H1 (cell line): ENCODE measurements around the gene ZRANB1. TPM values are rescaled to one million over a fixed set of nuclear protein-coding genes. Genes with fewer than 3 reads are reported as not detected.

Source experiments
- CTCF ChIA-PET: fragments of 300-600 bp; sonication (Branson Sonifier 250); formaldehyde crosslinking; loops from one replicate; lab custom pipeline; 2021; ENCODE audit not compliant: partially characterized antibody; lab: Charles Lee
- POLR2A ChIA-PET: fragments of 300-600 bp; sonication (Branson Sonifier 250); formaldehyde crosslinking; loops from one replicate; lab custom pipeline; 2021; ENCODE audit warnings: inconsistent platforms; ENCODE audit not compliant: partially characterized antibody; lab: Charles Lee
- DNase-seq, 2 experiments: peaks; one replicate each; pipeline versions ENCODE4 v3.0.0 to v3.0.0-alpha.2; 2010 to 2022; ENCODE audit warnings: low spot score in 2 of 2, low read depth in 1 of 2, mixed read lengths in 1 of 2
- FAIRE-seq: peaks from 2 replicates; lab custom pipeline; 2011; peaks lifted over from hg19 to GRCh38; lab: Jason Lieb, UNC
- H2AFZ ChIP-seq: 2 replicates; pipeline ENCODE4 v1.8.1; 2012; ENCODE audit warnings: low read length, inconsistent platforms
- H2AK5ac ChIP-seq: 2 replicates; pipeline ENCODE4 v1.6.1; 2013; ENCODE audit warnings: low read depth, low read length
- H2BK120ac ChIP-seq: replicated peaks from 2 replicates; pipeline ENCODE3; 2013; ENCODE audit warnings: low read depth, low read length, inconsistent platforms
- H2BK12ac ChIP-seq: 2 replicates; pipeline ENCODE4 v1.6.1; 2013; ENCODE audit warnings: low read depth, low read length
- H2BK15ac ChIP-seq: 2 replicates; pipeline ENCODE4 v1.6.1; 2013; ENCODE audit warnings: low read length
- H2BK20ac ChIP-seq: 2 replicates; pipeline ENCODE4 v1.6.1; 2013; ENCODE audit warnings: low read length
- H2BK5ac ChIP-seq: 2 replicates; pipeline ENCODE4 v1.6.1; 2013; ENCODE audit warnings: low read depth, low read length
- H3K14ac ChIP-seq: 2 replicates; pipeline ENCODE4 v1.6.1; 2013; ENCODE audit warnings: inconsistent platforms; ENCODE audit not compliant: insufficient read length
- H3K18ac ChIP-seq: 2 replicates; pipeline ENCODE4 v1.6.1; 2013; ENCODE audit warnings: low read length; ENCODE audit errors: extremely low read depth
- H3K23ac ChIP-seq: 2 replicates; pipeline ENCODE4 v1.6.1; 2013; ENCODE audit warnings: inconsistent platforms; ENCODE audit not compliant: insufficient read length
- H3K23me2 ChIP-seq: 2 replicates; pipeline ENCODE4 v1.6.1; 2013; ENCODE audit warnings: low read depth, low read length
- H3K27ac ChIP-seq: 2 replicates; pipeline ENCODE4 v1.6.1; 2011; ENCODE audit warnings: low read depth, low read length, inconsistent platforms
- H3K27me3 ChIP-seq, 4 experiments: replicated peaks in 1 of 4; 1 replicate in 1 of 4; 2 replicates in 3 of 4; pipeline versions ENCODE4 v1.6.1 to v1.8.1; 2011 to 2013; ENCODE audit warnings: low read length in 3 of 4, mild to moderate bottlenecking in 3 of 4, inconsistent platforms in 2 of 4, mixed read lengths in 2 of 4, moderate library complexity in 1 of 4; ENCODE audit not compliant: control insufficient read depth in 3 of 4, insufficient read depth in 3 of 4; ENCODE audit errors: extremely low read depth in 1 of 4
- H3K36me3 ChIP-seq, 4 experiments: 2 replicates each; pipeline versions ENCODE4 v1.6.1 to v1.8.1; 2011 to 2013; ENCODE audit warnings: mild to moderate bottlenecking in 4 of 4, low read length in 3 of 4, moderate library complexity in 2 of 4, control low read depth in 1 of 4, inconsistent platforms in 1 of 4; ENCODE audit not compliant: insufficient read depth in 4 of 4, control insufficient read depth in 2 of 4
- H3K4ac ChIP-seq: replicated peaks from 2 replicates; pipeline ENCODE3; 2013; ENCODE audit warnings: low read length, low read depth, mixed read lengths, inconsistent platforms; ENCODE audit not compliant: insufficient read length
- H3K4me1 ChIP-seq, 4 experiments: replicated peaks in 1 of 4; 1 replicate in 1 of 4; 2 replicates in 3 of 4; pipeline versions ENCODE4 v1.6.1 to v1.8.1; 2011 to 2013; ENCODE audit warnings: low read length in 3 of 4, inconsistent platforms in 2 of 4, mixed read lengths in 1 of 4; ENCODE audit not compliant: insufficient read depth in 4 of 4, control insufficient read depth in 3 of 4
- H3K4me2 ChIP-seq, 2 experiments: 2 replicates each; pipeline versions ENCODE4 v1.6.1 to v1.8.1; 2011 to 2013; ENCODE audit warnings: low read depth in 2 of 2, low read length in 2 of 2, control low read depth in 1 of 2, inconsistent platforms in 1 of 2, mild to moderate bottlenecking in 1 of 2; ENCODE audit not compliant: insufficient read depth in 1 of 2
- H3K4me3 ChIP-seq, 4 experiments: fragments of 200-600, 300-600 bp in 1 of 4; sonication (generic), shearing (Covaris generic), sonication (Bioruptor Twin) in 1 of 4; 2 replicates each; pipeline versions ENCODE4 v1.5.1 to v1.8.1; 2011 to 2016; ENCODE audit warnings: low read length in 4 of 4, low read depth in 3 of 4, control low read depth in 2 of 4, inconsistent platforms in 2 of 4, mild to moderate bottlenecking in 2 of 4, mixed read lengths in 1 of 4, moderate library complexity in 1 of 4; ENCODE audit not compliant: insufficient read depth in 2 of 4; ENCODE audit errors: extremely low read depth in 1 of 4
- H3K56ac ChIP-seq: replicated peaks from 2 replicates; pipeline ENCODE3; 2013; ENCODE audit warnings: low read depth, mild to moderate bottlenecking, mixed read lengths, low read length, inconsistent platforms; ENCODE audit not compliant: insufficient read length
- H3K79me1 ChIP-seq: 2 replicates; pipeline ENCODE4 v1.6.1; 2013; ENCODE audit warnings: low read depth, low read length, control low read depth
- H3K79me2 ChIP-seq, 2 experiments: 2 replicates each; pipeline versions ENCODE4 v1.6.1 to v1.8.1; 2012 to 2013; ENCODE audit warnings: low read length in 2 of 2, mild to moderate bottlenecking in 2 of 2, inconsistent platforms in 1 of 2; ENCODE audit not compliant: insufficient read depth in 2 of 2, control insufficient read depth in 1 of 2
- H3K9ac ChIP-seq, 4 experiments: replicated peaks in 1 of 4; 1 replicate in 1 of 4; 2 replicates in 3 of 4; pipeline versions ENCODE4 v1.6.1 to v1.8.1; 2011 to 2013; ENCODE audit warnings: low read depth in 3 of 4, low read length in 3 of 4, control low read depth in 2 of 4, mild to moderate bottlenecking in 2 of 4, moderate library complexity in 2 of 4, inconsistent platforms in 1 of 4; ENCODE audit errors: extremely low read depth in 1 of 4
- H3K9me3 ChIP-seq, 2 experiments: 2 replicates each; pipeline versions ENCODE4 v1.6.1 to v1.8.1; 2012 to 2013; ENCODE audit warnings: mild to moderate bottlenecking in 2 of 2, moderate library complexity in 2 of 2, control low read depth in 1 of 2, inconsistent platforms in 1 of 2, low read depth in 1 of 2, low read length in 1 of 2, mixed read lengths in 1 of 2; ENCODE audit not compliant: insufficient read depth in 2 of 2
- H4K20me1 ChIP-seq, 2 experiments: replicated peaks in 1 of 2; 2 replicates each; pipeline versions ENCODE3 to v1.8.1; 2011 to 2013; ENCODE audit warnings: inconsistent platforms in 2 of 2, low read length in 2 of 2, mild to moderate bottlenecking in 1 of 2; ENCODE audit not compliant: insufficient read depth in 2 of 2, control insufficient read depth in 1 of 2
- H4K5ac ChIP-seq: 2 replicates; pipeline ENCODE4 v1.6.1; 2013; ENCODE audit warnings: low read length, low read depth, mixed read lengths, inconsistent platforms; ENCODE audit not compliant: insufficient read length
- H4K8ac ChIP-seq: 2 replicates; pipeline ENCODE4 v1.8.0; 2013; ENCODE audit warnings: mild to moderate bottlenecking, moderate library complexity, low read length, inconsistent platforms; ENCODE audit not compliant: insufficient read depth; ENCODE audit errors: extremely low read depth
- H4K91ac ChIP-seq: replicated peaks from 2 replicates; pipeline ENCODE3; 2013; ENCODE audit warnings: low read length, mixed read lengths, inconsistent platforms; ENCODE audit not compliant: insufficient read length
- GTF2F1 ChIP-seq: IDR thresholded peaks from 2 replicates; pipeline ENCODE4 v1.6.1; 2012; ENCODE audit warnings: low read depth, low read length, improper control_type of control experiment, borderline replicate concordance
- KDM4A ChIP-seq: IDR thresholded peaks from one replicate; pipeline ENCODE4 v1.7.1; 2012; ENCODE audit warnings: low read depth, mild to moderate bottlenecking, moderate library complexity, low read length, inconsistent platforms; ENCODE audit not compliant: severe bottlenecking
- NRF1 ChIP-seq: IDR thresholded peaks from 2 replicates; pipeline ENCODE4 v1.6.1; 2011; ENCODE audit warnings: mild to moderate bottlenecking, low read depth, low read length, improper control_type of control experiment
- SP1 ChIP-seq: IDR thresholded peaks from 2 replicates; pipeline ENCODE4 v1.6.1; 2011; ENCODE audit warnings: low read depth, low read length
- TAF7 ChIP-seq: optimal IDR thresholded peaks from 2 replicates; pipeline ENCODE3; 2011; ENCODE audit warnings: low read depth, mild to moderate bottlenecking, inconsistent platforms, low read length, moderate library complexity, borderline replicate concordance
- ZNF274 ChIP-seq: IDR thresholded peaks from 2 replicates; pipeline ENCODE4 v1.7.0; 2012; ENCODE audit warnings: low read length, borderline replicate concordance; ENCODE audit errors: extremely low read depth
- WGBS, 2 experiments: shearing (Covaris generic) in 1 of 2; methylation state at CpG; one replicate each; pipeline versions ENCODE4 v1.1.6 to v1.1.7; 2013 to 2015; ENCODE audit warnings: low lambda C conversion rate in 2 of 2, mixed read lengths in 2 of 2, inconsistent platforms in 1 of 2, low coverage in 1 of 2, missing lambda C conversion rate in 1 of 2; ENCODE audit not compliant: insufficient replicate concordance in 2 of 2, insufficient coverage in 1 of 2, insufficient read length in 1 of 2; ENCODE audit errors: extremely low coverage in 1 of 2, missing lambda C conversion rate in 1 of 2; 5-methylcytosine and 5-hydroxymethylcytosine counted together
- polyA plus RNA-seq, 7 experiments: library from polyadenylated mRNA; depleted of rRNA in 3 of 7; stranded (reverse) in 5 of 7; unstranded in 2 of 7; fragments of >200 nt in 5 of 7; fragments of 200-250 nt in 2 of 7; gene quantifications; 1 replicate in 5 of 7; 2 replicates in 1 of 7; 4 replicates in 1 of 7; pipeline versions ENCODE4 v1.2.1 to v1.2.3, GENCODE V29; 2011 to 2013; ENCODE audit warnings: missing spikeins in 2 of 7, mixed read lengths in 2 of 7
- total RNA-seq: library from RNA; stranded (reverse); fragmentation: NEBNext Ultra II Directional; extraction: Animal tissue kit (Norgen Biotek cat#: 25700); gene quantifications from 2 replicates; pipeline ENCODE4 v1.2.1, GENCODE V29; 2021
- TF ChIP-seq, protein P1 (sequence below): IDR thresholded peaks from 2 replicates; pipeline ENCODE4 v1.6.1; 2012; ENCODE audit warnings: low read length, inconsistent platforms
- TF ChIP-seq, protein P2 (sequence below), 3 experiments: IDR thresholded peaks; 1 replicate in 2 of 3; 2 replicates in 1 of 3; pipeline versions ENCODE4 v1.5.1 to v1.6.1; 2011; ENCODE audit warnings: low read length in 3 of 3, mild to moderate bottlenecking in 3 of 3, inconsistent platforms in 2 of 3, low read depth in 1 of 3, moderate library complexity in 1 of 3; ENCODE audit not compliant: insufficient read depth in 1 of 3; ENCODE audit errors: control extremely low read depth in 1 of 3

Gene ZRANB1
- total and polyA plus RNA-seq, 2 of the 8 experiments (the other 6 are each of a cell fraction or from before 2014, with no cell fraction given): 6.1 to 19.9 TPM

GRCh38 chr10:124998624-124999291 lies 56.8 kb downstream of the ZRANB1 start:
- H3K4me2 ChIP-seq: no peak overlapping the region
- TF ChIP-seq, protein P1, sequence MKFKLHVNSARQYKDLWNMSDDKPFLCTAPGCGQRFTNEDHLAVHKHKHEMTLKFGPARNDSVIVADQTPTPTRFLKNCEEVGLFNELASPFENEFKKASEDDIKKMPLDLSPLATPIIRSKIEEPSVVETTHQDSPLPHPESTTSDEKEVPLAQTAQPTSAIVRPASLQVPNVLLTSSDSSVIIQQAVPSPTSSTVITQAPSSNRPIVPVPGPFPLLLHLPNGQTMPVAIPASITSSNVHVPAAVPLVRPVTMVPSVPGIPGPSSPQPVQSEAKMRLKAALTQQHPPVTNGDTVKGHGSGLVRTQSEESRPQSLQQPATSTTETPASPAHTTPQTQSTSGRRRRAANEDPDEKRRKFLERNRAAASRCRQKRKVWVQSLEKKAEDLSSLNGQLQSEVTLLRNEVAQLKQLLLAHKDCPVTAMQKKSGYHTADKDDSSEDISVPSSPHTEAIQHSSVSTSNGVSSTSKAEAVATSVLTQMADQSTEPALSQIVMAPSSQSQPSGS: no peak
- TF ChIP-seq TAF7: no peak
- no peak for TF ChIP-seq ZNF274
- TF ChIP-seq, protein P2, sequence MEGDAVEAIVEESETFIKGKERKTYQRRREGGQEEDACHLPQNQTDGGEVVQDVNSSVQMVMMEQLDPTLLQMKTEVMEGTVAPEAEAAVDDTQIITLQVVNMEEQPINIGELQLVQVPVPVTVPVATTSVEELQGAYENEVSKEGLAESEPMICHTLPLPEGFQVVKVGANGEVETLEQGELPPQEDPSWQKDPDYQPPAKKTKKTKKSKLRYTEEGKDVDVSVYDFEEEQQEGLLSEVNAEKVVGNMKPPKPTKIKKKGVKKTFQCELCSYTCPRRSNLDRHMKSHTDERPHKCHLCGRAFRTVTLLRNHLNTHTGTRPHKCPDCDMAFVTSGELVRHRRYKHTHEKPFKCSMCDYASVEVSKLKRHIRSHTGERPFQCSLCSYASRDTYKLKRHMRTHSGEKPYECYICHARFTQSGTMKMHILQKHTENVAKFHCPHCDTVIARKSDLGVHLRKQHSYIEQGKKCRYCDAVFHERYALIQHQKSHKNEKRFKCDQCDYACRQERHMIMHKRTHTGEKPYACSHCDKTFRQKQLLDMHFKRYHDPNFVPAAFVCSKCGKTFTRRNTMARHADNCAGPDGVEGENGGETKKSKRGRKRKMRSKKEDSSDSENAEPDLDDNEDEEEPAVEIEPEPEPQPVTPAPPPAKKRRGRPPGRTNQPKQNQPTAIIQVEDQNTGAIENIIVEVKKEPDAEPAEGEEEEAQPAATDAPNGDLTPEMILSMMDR (IDR thresholded peaks at IDR 0.05; ENCODE audit: control extremely low read depth in 1 of 3, insufficient read depth in 1 of 3, low read depth in 1 of 3, low read length in 3 of 3): no peak
- TF ChIP-seq SP1: no peak
- TF ChIP-seq GTF2F1: no peak
- TF ChIP-seq KDM4A: no peak
- TF ChIP-seq NRF1: no peak
- H3K4ac ChIP-seq: no peak overlapping the region
- no peaks in the 10 kb centered on the region for H3K23me2 ChIP-seq
- H4K91ac ChIP-seq: no peak overlapping the region
- no peak for DNase-seq
- no peak overlapping the region for H2BK20ac ChIP-seq
- no peak for FAIRE-seq
- no peak overlapping the region for H2AK5ac ChIP-seq
- H3K14ac ChIP-seq: no peak overlapping the region
- H2BK12ac ChIP-seq: no peak overlapping the region
- no peak overlapping the region for H4K5ac ChIP-seq
- H3K36me3 ChIP-seq: peaks cover 43 to 96% (median 71%) of the 10 kb centered on the region in 4 experiments
- H3K27me3 ChIP-seq: no peaks in the 10 kb centered on the region
- no peak overlapping the region for H3K18ac ChIP-seq
- peaks cover 0 to 2% (median 0%) of the 10 kb centered on the region in 4 experiments; a peak in 1 of 7 replicates for H3K4me1 ChIP-seq
- no peak overlapping the region for H2BK120ac ChIP-seq
- no peak overlapping the region for H3K56ac ChIP-seq
- CTCF ChIA-PET: interaction anchor here (1.3 to 1.4 kb wide), 2 partner anchors 11 to 47 kb away, joined by 4 to 5 read pairs; no protein-coding TSS in a partner anchor
- POLR2A ChIA-PET: no interaction called here
- no peak overlapping the region for H4K8ac ChIP-seq
- H3K79me1 ChIP-seq: peaks cover 12% of the 10 kb centered on the region
- no peak overlapping the region for H3K4me3 ChIP-seq
- H3K9ac ChIP-seq: no peak overlapping the region
- no peak overlapping the region for H2AFZ ChIP-seq
- no peak overlapping the region; the same call in 1 of the 2 replicates for H3K27ac ChIP-seq
- no peak overlapping the region for H3K23ac ChIP-seq
- peaks cover 26 to 35% of the 10 kb centered on the region in 2 experiments for H4K20me1 ChIP-seq
- no peaks in the 10 kb centered on the region for H3K9me3 ChIP-seq
- WGBS, 2 experiments: 87% methylated on average over 16 of the region's 16 CpGs; no CpG with 5 or more reads in 1 of the 2 experiments
- no peak overlapping the region for H2BK5ac ChIP-seq
- no peak overlapping the region for H2BK15ac ChIP-seq
- peaks cover 0 to 25% of the 10 kb centered on the region in 2 experiments; a peak in 1 of 4 replicates for H3K79me2 ChIP-seq
